Neural progenitor cell (in vitro differentiated cells): ENCODE data around the gene MYPOP.

Experiments used
- CTCF ChIP-seq: fragments of 200-600 bp; sonication (generic); IDR thresholded peaks from 2 replicates; pipeline ENCODE4 v1.5.1; 2017; ENCODE audit warnings: antibody characterized with exemption, mild to moderate bottlenecking
- EZH2 ChIP-seq: fragments of 200-600 bp; sonication (generic); IDR thresholded peaks from 2 replicates; pipeline ENCODE4 v1.6.1; 2017; ENCODE audit warnings: antibody characterized with exemption, mild to moderate bottlenecking, moderate library complexity
- EZH2phosphoT487 ChIP-seq: fragments of 200-600 bp; sonication (generic); IDR thresholded peaks from 2 replicates; pipeline ENCODE4 v1.6.1; 2017; ENCODE audit warnings: antibody characterized with exemption

GRCh38 chr19:45900738-45901431 is 1.5 kb downstream of the MYPOP start:
- TF ChIP-seq CTCF = no peak
- no peak for TF ChIP-seq EZH2phosphoT487
- no peak for TF ChIP-seq EZH2
